Large intestine (tissue), 3 donors: ENCODE results near the gene VEGFB. TPM values are rescaled to one million over a fixed set of nuclear protein-coding genes. Genes with fewer than 3 reads are reported as not detected.

Experiments
- DNase-seq, 2 donors: peaks; one replicate each; pipeline versions ENCODE4 v3.0.0 to v3.0.0-alpha.2; 2013
- H3K27ac ChIP-seq: one replicate; pipeline ENCODE4 v1.5.1; 2013; ENCODE audit warnings: low read length
- H3K27me3 ChIP-seq: 2 replicates; pipeline ENCODE4 v1.6.1; 2013; ENCODE audit warnings: low read length; ENCODE audit not compliant: control insufficient read depth, insufficient read depth
- H3K36me3 ChIP-seq: 2 replicates; pipeline ENCODE4 v1.6.1; 2013; ENCODE audit warnings: low read length; ENCODE audit not compliant: control insufficient read depth, insufficient read depth
- H3K4me1 ChIP-seq: one replicate; pipeline ENCODE4 v1.6.1; 2013; ENCODE audit warnings: low read length; ENCODE audit not compliant: control insufficient read depth, insufficient read depth
- H3K4me3 ChIP-seq: one replicate; pipeline ENCODE4 v1.5.1; 2013; ENCODE audit warnings: low read length
- H3K9me3 ChIP-seq: one replicate; pipeline ENCODE4 v1.6.1; 2013; ENCODE audit warnings: mild to moderate bottlenecking, low read depth, low read length, moderate library complexity; ENCODE audit not compliant: control insufficient read depth
- WGBS: methylation state at CpG from one replicate; pipeline ENCODE4 v1.1.5; 2013; ENCODE audit warnings: low lambda C conversion rate; ENCODE audit not compliant: insufficient coverage; 5-methylcytosine and 5-hydroxymethylcytosine counted together
- polyA plus RNA-seq: library from polyadenylated mRNA; unstranded; fragments of 120-200 nt; gene quantifications from one replicate; pipeline ENCODE4 v1.2.1, GENCODE V29; 2013

VEGFB gene
- polyA plus RNA-seq, 1 donor: 105 TPM

DNA sequence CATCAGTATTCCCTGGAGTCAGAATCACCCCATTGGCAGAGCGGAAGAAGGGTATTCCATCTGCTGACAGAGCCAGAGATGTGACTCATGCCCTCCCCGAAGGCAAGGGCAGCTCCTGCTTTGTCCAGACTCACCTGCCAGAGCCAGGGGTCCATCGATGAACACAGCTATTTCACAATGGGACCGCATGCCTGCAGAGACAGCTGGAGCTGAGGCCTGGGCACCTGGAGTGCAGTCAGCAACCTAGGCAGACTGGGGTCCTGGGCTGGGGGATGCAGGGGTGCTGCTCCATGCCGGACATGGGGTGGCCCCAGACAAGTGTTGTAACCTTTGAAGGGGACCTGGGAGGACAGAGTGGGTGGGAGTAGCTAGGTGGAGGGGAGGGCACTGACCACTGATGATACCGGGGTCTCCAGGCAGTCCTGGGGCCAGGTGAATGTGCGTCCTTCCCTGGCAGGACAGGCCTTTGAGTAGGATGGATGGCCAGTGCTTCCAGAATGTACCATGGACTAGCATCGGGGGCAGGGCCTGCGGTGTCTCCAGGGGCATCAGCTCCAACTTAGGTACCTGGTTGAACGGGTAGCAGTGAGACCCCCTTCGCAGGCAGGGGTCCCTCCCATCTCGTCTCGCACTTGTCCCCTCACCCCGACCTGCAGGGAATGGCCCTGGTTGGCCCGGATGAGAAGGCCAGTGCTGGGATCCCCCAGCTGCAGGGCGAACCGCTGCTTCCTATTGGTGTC lies 10.1 kb upstream of the VEGFB start:
- peaks cover 26% of the 10 kb centered on the region for H3K4me1 ChIP-seq

DNA sequence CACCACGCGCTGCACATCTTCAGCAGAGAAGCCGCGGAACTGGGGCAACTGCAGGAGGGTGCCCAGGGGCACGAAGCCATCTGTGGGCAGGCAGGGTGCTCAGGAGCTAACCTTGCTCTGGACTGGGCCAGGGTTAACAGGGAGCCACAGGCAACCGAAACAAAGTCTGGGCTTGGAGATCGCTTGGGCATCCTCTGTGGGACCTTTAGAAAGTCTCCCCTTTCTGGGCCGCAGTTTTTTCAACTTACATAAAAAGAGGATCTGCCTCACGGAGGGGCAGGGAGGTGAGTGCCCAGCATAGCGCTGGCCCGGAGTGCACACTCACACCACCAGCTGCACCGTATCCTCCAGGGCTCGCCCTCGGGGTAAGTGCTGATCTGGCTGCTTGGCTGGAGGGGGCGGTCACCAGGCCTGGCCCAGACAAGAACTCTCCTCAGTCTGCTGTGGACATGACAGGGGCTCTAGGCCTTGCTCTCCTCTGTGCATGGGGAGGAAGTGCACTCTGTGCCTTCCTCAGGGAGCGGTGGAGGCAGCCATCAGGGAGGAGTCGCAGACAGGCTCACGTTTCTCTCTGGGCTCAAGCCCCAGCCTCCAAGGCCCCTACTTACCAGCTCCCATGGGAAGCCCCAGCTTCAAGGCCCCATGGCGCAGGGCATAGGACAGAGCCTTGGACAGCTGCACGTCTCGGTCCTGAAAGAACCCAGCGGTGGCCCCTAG lies 9.3 kb upstream of the VEGFB start:
- no peak for DNase-seq
- Histone ChIP-seq H3K36me3 (peaks cover 26% of the 10 kb centered on the region), H3K9me3 (no peaks in the 10 kb centered on the region), H3K27ac (peak overlapping the region; percentile 37), H3K4me1 (peaks cover 33% of the 10 kb centered on the region), H3K27me3 (no peaks in the 10 kb centered on the region), H3K4me3 (peak overlapping the region; percentile 98)
- no CpG with 5 or more reads among the region's 22 CpGs for WGBS

More for the DNA sequence above, 10.1 kb upstream of the VEGFB start:
- Histone ChIP-seq H3K4me3 (no peak overlapping the region), H3K36me3 (peaks cover 29% of the 10 kb centered on the region), H3K27me3 (no peaks in the 10 kb centered on the region), H3K27ac (no peak overlapping the region), H3K9me3 (no peaks in the 10 kb centered on the region)
- DNase-seq: no peak
- no CpG with 5 or more reads among the region's 17 CpGs for WGBS

DNA sequence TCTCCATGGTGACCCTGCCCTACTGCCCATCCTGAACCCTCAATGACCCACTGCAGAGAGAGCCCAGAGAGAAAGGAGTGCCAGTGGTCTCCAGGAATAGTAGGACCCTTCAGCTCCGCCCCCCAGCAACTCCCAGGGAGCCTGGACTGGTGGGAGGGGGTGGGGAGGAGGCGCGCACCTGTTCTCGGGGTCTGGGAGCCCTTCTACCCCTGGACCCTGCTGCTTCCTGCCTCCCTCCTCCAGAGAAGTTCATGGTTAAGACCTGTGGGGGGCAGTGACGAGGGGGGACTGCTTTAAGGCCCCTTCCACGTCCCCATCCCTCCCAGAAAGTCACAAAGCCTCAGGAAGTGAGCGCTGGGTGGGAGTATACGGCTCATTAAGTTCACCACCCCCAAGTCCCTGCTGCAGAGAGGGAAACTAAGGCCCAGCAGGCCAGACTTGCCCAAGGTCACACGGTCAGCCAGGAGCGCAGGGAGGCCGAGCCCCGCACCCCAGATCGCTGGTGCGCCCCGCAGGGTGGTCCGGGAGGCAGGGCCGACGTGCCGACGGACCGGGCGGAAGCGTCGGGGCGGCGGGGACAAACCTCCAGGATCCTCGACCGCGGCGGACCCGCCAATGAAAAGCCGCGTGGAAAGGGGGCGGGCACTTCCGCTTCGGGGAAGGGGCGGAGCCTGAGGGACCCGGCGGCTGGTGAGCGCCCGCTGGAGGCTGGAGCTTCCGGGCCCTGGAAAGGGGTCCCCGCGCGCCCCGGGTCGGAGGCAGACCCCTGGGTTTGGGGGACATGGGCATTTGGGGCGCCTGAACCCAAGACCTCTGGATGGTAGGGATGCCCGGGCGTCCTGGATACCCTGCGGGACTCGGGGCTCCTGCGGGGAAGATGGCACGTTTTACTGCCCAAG lies 8.5 kb upstream of the VEGFB start, which contains the start of the genes NUDT22 and TRPT1:
NUDT22 (plus strand) TSS at position 667 of the 899 bp plus-strand sequence. CDS start 379 bp downstream, outside the sequence.
TRPT1 (minus strand) TSS at position 579 of the 899 bp plus-strand sequence; CDS start at position 253, 326 bp downstream.
- H3K4me1 ChIP-seq: peaks cover 33% of the 10 kb centered on the region
- peak; percentile 82 to 88 for DNase-seq
- H3K27me3 ChIP-seq: no peaks in the 10 kb centered on the region
- WGBS: no CpG with 5 or more reads among the region's 54 CpGs
- peak within 1 kb of the TSS; percentile 46 for H3K27ac ChIP-seq
- no peaks in the 10 kb centered on the region for H3K9me3 ChIP-seq
- peak within 1 kb of the TSS; percentile 98 for H3K4me3 ChIP-seq
- peaks cover 18% of the 10 kb centered on the region for H3K36me3 ChIP-seq

DNA sequence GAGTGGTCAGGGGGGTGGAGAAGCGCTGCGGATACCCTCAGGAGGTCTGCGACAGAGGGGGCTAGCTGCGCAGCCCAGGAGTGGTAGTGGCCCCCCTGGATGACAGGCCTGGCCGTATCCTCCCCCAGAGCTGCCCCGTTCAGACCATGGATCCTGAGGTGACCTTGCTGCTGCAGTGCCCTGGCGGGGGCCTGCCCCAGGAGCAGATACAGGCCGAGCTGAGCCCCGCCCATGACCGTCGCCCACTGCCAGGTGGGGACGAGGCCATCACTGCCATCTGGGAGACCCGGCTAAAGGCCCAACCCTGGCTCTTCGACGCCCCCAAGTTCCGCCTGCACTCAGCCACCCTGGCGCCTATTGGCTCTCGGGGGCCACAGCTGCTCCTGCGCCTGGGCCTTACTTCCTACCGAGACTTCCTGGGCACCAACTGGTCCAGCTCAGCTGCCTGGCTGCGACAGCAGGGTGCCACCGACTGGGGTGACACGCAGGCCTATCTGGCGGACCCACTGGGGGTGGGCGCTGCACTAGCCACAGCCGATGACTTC lies 7.8 kb upstream of the VEGFB start:
- peak in 1 of 2 donors; percentile 68 for DNase-seq
- WGBS: no CpG with 5 or more reads among the region's 26 CpGs
- H3K4me1 ChIP-seq: peaks cover 37% of the 10 kb centered on the region

DNA sequence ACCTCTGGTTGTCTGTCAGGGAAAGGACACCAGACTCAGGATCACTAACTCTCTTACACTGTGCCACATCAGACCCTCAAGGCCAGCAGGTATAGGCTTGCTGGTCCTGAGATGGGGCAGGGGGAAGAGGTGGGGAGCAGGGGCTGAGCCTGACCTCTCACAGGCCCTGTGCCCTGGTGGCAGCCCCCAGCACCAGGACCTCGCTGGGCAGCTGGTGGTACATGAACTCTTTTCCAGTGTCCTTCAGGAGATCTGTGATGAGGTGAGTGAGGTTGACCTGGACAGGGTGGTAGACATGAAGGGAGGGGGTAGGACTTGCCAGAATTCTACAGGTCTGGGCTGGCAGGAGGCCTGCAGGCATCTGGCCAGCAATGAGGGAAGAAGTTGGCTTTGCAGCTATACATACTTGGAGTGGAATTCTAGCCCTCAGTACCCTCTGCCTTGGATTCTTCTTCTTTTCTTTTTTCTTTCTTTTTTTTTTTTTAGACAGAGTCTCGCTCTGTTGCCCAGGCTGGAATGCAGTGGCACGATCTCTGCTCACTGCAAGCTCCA lies 6.9 kb upstream of the VEGFB start:
- DNase-seq: no peak
- Histone ChIP-seq H3K4me1 (peaks cover 45% of the 10 kb centered on the region), H3K36me3 (peaks cover 15% of the 10 kb centered on the region), H3K27ac (no peak overlapping the region), H3K4me3 (peak overlapping the region; percentile 98), H3K27me3 (no peaks in the 10 kb centered on the region), H3K9me3 (no peaks in the 10 kb centered on the region)
- WGBS: no CpG with 5 or more reads among the region's 3 CpGs

More for the DNA sequence above, 7.8 kb upstream of the VEGFB start:
- Histone ChIP-seq H3K4me3 (peak overlapping the region; percentile 98), H3K9me3 (no peaks in the 10 kb centered on the region), H3K27me3 (no peaks in the 10 kb centered on the region), H3K27ac (peak overlapping the region; percentile 46), H3K36me3 (peaks cover 15% of the 10 kb centered on the region)

DNA sequence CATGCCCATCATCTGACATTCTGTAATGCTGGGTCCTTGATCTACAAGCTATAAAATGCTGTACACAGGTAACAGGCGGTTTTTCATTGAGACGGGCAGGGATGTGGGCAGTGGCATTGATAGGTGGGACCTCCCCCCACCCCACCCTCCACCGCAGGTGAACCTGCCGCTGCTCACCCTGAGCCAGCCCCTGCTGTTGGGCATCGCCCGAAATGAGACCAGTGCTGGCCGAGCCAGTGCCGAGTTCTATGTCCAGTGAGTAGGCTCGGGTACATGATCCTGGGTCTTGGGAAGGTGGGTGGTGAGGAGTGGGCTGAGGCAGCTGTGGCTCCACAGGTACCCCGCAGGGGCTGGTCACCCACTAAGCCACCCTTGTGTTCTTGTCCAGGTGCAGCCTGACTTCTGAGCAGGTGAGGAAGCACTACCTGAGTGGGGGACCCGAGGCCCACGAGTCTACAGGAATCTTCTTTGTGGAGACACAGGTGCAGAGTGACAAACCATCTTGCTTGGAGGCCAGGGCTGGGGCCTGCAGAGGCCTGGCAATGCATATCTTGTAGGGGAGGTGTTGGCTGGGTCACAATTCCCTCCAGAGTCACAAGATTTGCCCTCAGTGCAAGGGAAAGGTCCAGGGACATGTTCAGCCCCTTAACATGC lies 5.2 kb upstream of the VEGFB start:
- peaks cover 47% of the 10 kb centered on the region for H3K4me1 ChIP-seq
- no CpG with 5 or more reads among the region's 12 CpGs for WGBS
- H3K9me3 ChIP-seq: no peaks in the 10 kb centered on the region
- peaks cover 3% of the 10 kb centered on the region for H3K36me3 ChIP-seq
- DNase-seq: no peak
- peak overlapping the region; percentile 87 for H3K4me3 ChIP-seq
- no peaks in the 10 kb centered on the region for H3K27me3 ChIP-seq
- peak overlapping the region; percentile 85 for H3K27ac ChIP-seq

DNA sequence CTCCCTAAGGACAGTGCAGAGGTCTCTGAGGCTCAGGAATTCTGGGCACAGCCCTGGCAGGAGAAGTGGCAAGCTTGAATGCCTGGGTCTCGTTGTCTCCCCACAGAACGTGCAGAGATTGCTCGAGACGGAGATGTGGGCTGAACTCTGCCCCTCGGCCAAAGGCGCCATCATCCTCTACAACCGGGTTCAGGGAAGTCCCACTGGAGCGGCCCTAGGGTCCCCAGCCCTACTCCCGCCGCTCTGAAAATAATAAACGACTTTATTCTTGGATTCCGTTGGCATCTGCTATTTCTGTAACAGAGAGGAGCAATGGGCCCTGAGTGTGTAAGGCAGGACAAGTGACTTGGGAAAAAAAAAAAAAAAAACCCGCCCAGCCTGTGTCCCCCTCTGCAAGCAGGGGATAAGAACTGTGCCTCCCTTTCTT lies 4.6 kb upstream of the VEGFB start:
- Histone ChIP-seq H3K27me3 (no peaks in the 10 kb centered on the region), H3K4me3 (peak overlapping the region; percentile 87), H3K27ac (peak overlapping the region; percentile 85), H3K4me1 (peaks cover 47% of the 10 kb centered on the region), H3K36me3 (no peaks in the 10 kb centered on the region), H3K9me3 (no peaks in the 10 kb centered on the region)
- 0% methylated on average over 1 of the region's 13 CpGs for WGBS
- peak in 1 of 2 donors; percentile 72 for DNase-seq

DNA sequence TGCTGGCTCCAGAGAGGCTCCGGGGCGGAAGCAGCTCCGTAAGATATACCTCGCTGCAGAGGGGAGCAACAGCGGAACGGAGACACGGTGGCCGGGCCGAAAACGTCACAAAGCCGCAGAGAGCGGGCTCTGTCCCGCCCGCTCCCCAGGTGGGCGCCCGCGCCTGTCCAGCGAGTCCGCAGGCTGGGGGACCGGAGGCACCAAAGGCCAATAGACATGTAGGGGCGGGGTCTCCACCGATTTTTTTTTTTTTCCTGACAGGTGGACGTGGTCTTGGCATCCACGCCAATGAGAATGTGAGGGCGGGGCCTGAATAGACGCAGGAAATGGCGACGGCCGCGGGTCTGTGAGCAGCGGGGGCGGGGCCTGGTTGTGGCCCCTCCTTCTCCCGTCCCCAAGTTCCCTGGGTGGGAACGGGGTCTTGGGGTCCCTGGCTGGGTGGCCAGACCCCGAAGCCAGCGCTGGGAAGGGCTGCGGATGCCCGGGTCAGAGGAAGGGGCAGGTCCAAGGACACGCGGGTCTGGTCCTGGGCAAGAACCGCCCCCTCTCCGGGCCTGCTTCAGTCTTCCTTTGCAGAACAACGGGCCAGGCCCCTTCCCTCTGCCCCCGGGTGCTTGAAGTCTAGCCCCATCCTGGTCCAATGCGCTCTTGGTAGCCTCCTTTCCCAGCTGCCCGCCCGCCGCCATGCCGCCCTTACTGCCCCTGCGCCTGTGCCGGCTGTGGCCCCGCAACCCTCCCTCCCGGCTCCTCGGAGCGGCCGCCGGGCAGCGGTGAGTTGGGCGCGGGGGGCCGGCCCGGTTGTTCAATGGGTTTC lies 4.0 kb upstream of the VEGFB start, which contains the start of gene DNAJC4:
DNAJC4 (plus strand) TSS at position 378 of the 814 bp plus-strand sequence; CDS start at position 685, 307 bp downstream.
- Histone ChIP-seq H3K4me3 (peak within 1 kb of the TSS; percentile 87), H3K9me3 (no peaks in the 10 kb centered on the region), H3K27me3 (no peaks in the 10 kb centered on the region), H3K4me1 (peaks cover 44% of the 10 kb centered on the region), H3K36me3 (no peaks in the 10 kb centered on the region), H3K27ac (peak within 1 kb of the TSS; percentile 85)
- WGBS: no CpG with 5 or more reads among the region's 62 CpGs
- peak; percentile 92 to 96 for DNase-seq
